Measurements from ENCODE around the gene ADSS2.

GRCh38 chr1:244456586-244456985 is 4.9 kb upstream of the ADSS2 start:
- TF ChIP-seq CTCF (IDR thresholded peaks at IDR 0.05 in 2 of 3, conservative IDR thresholded peaks at IDR 0.05 in 1 of 3; ENCODE audit: borderline replicate concordance in 1 of 3, insufficient read depth in 1 of 3, low read depth in 2 of 3, low read length in 2 of 3) (no peak), POLR2A (IDR thresholded peaks at IDR 0.05; ENCODE audit: borderline replicate concordance, extremely low read depth, insufficient read depth, insufficient read length) (no peak), EZH2phosphoT487 (IDR thresholded peaks at IDR 0.05; ENCODE audit: borderline replicate concordance) (no peak), POLR2AphosphoS5 (IDR thresholded peaks at IDR 0.05; ENCODE audit: low read depth, low read length) (no peak), SP1 (IDR thresholded peaks at IDR 0.05; ENCODE audit: low read depth) (no peak), CEBPB (IDR thresholded peaks at IDR 0.05; ENCODE audit: low read depth) (no peak), EZH2 (IDR thresholded peaks at IDR 0.05) (no peak), ATF3 (IDR thresholded peaks at IDR 0.05) (no peak), FOSL1 (IDR thresholded peaks at IDR 0.05; ENCODE audit: low read depth) (no peak), CBX3 (IDR thresholded peaks at IDR 0.05; ENCODE audit: low read depth) (no peak), JUND (IDR thresholded peaks at IDR 0.05) (no peak), YY1 (IDR thresholded peaks at IDR 0.05; ENCODE audit: extremely low read depth, insufficient replicate concordance, low read depth, low read length) (no peak), RAD21 (IDR thresholded peaks at IDR 0.05; ENCODE audit: low read depth) (no peak), REST (IDR thresholded peaks at IDR 0.05; ENCODE audit: low read depth) (no peak)

Data from HCT116 (cell line).